ENCODE results near the gene LOXHD1.

LOXHD1 gene

GRCh38 chr18:46555213-46555612, 101.8 kb downstream of the LOXHD1 start:
- no peak overlapping the region for H3K4me3 ChIP-seq (ENCODE audit: low read depth, low read length)
- DNase-seq (ENCODE audit: low read depth): no peak
- TF ChIP-seq MAX (IDR thresholded peaks at IDR 0.05; ENCODE audit: low read depth, low read length) (no peak), POLR2A (IDR thresholded peaks at IDR 0.05; ENCODE audit: extremely low read depth, insufficient read length) (no peak), MYC (IDR thresholded peaks at IDR 0.05; ENCODE audit: low read depth, low read length) (no peak), CTCF (IDR thresholded peaks at IDR 0.05; ENCODE audit: low read depth, low read length) (no peak)

GRCh38 chr18:46554406-46555080, 102.5 kb downstream of the LOXHD1 start:
- no peak overlapping the region for H3K4me3 ChIP-seq (ENCODE audit: low read depth, low read length)
- DNase-seq (ENCODE audit: low read depth): no peak
- no peak for TF ChIP-seq CTCF (IDR thresholded peaks at IDR 0.05; ENCODE audit: low read depth, low read length)
- no peak for TF ChIP-seq POLR2A (IDR thresholded peaks at IDR 0.05; ENCODE audit: extremely low read depth, insufficient read length)
- no peak for TF ChIP-seq MYC (IDR thresholded peaks at IDR 0.05; ENCODE audit: low read depth, low read length)
- TF ChIP-seq MAX (IDR thresholded peaks at IDR 0.05; ENCODE audit: low read depth, low read length): no peak

- TF ChIP-seq MAX (IDR thresholded peaks at IDR 0.05; ENCODE audit: low read depth, low read length) (no peak), MYC (IDR thresholded peaks at IDR 0.05; ENCODE audit: low read depth, low read length) (no peak), POLR2A (IDR thresholded peaks at IDR 0.05; ENCODE audit: extremely low read depth, insufficient read length) (no peak), CTCF (IDR thresholded peaks at IDR 0.05; ENCODE audit: low read depth, low read length) (no peak)
- no peak for DNase-seq (ENCODE audit: low read depth)
- no peak overlapping the region for H3K4me3 ChIP-seq (ENCODE audit: low read depth, low read length)
Observed at GRCh38 chr18:46550609-46551008, 106.4 kb downstream of the LOXHD1 start.

GRCh38 chr18:46547520-46547919, 109.5 kb downstream of the LOXHD1 start:
- TF ChIP-seq CTCF (IDR thresholded peaks at IDR 0.05; ENCODE audit: low read depth, low read length) (no peak), MAX (IDR thresholded peaks at IDR 0.05; ENCODE audit: low read depth, low read length) (no peak), MYC (IDR thresholded peaks at IDR 0.05; ENCODE audit: low read depth, low read length) (no peak), POLR2A (IDR thresholded peaks at IDR 0.05; ENCODE audit: extremely low read depth, insufficient read length) (no peak)
- DNase-seq (ENCODE audit: low read depth): no peak
- no peak overlapping the region for H3K4me3 ChIP-seq (ENCODE audit: low read depth, low read length)

- no peak for DNase-seq (ENCODE audit: low read depth)
- TF ChIP-seq MYC (IDR thresholded peaks at IDR 0.05; ENCODE audit: low read depth, low read length): no peak
- no peak for TF ChIP-seq CTCF (IDR thresholded peaks at IDR 0.05; ENCODE audit: low read depth, low read length)
- TF ChIP-seq POLR2A (IDR thresholded peaks at IDR 0.05; ENCODE audit: extremely low read depth, insufficient read length): no peak
- H3K4me3 ChIP-seq (ENCODE audit: low read depth, low read length): no peak overlapping the region
Observed at GRCh38 chr18:46546111-46546640, 110.8 kb downstream of the LOXHD1 start.
